Erythroblast (primary cell): ENCODE results near the gene TRIP13.

Source experiments
- GATA1 ChIP-seq: IDR thresholded peaks from 2 replicates; pipeline ENCODE4 v1.6.1; 2011; ENCODE audit warnings: low read depth, mild to moderate bottlenecking, control low read depth, low read length, moderate library complexity
- POLR2A ChIP-seq: IDR thresholded peaks from 2 replicates; pipeline ENCODE4 v1.6.1; 2011; ENCODE audit warnings: mild to moderate bottlenecking, low read length

GRCh38 chr5:952597-953271 lies 60.0 kb downstream of the TRIP13 start:
- TF ChIP-seq POLR2A (no peak), GATA1 (no peak)
